Measurements from ENCODE around the gene KCNIP2.
A peak's percentile ranks its signal among the peaks of the same experiment; 100 is the strongest.

Gene KCNIP2

GRCh38 chr10:101843032-101844021 is at the start of gene KCNIP2:
TSS of gene KCNIP2 (minus strand) at chr10:101843800. CDS start at chr10:101843568, 232 bp downstream.
- DNase-seq: peak; percentile 70 to 80

GRCh38 chr10:101892782-101893391 is 49.3 kb upstream of the KCNIP2 start:
- DNase-seq: no peak

- DNase-seq: peak; percentile 67 to 75
Measured at GRCh38 chr10:101889256-101890210, 45.9 kb upstream of the KCNIP2 start.

GRCh38 chr10:101888251-101888949 is 44.8 kb upstream of the KCNIP2 start:
- no peak for DNase-seq

- no peak for DNase-seq
Measured at GRCh38 chr10:101887775-101888174, 44.2 kb upstream of the KCNIP2 start.

GRCh38 chr10:101886521-101887312 is 43.1 kb upstream of the KCNIP2 start:
- no peak for DNase-seq

GRCh38 chr10:101881036-101881774 is 37.6 kb upstream of the KCNIP2 start:
- no peak for DNase-seq

GRCh38 chr10:101880232-101880573 is 36.6 kb upstream of the KCNIP2 start:
- DNase-seq: no peak

- DNase-seq: no peak
Measured at GRCh38 chr10:101879456-101880231, 36.0 kb upstream of the KCNIP2 start.

GRCh38 chr10:101878869-101879268 is 35.3 kb upstream of the KCNIP2 start:
- no peak for DNase-seq

GRCh38 chr10:101875068-101875688 is 31.6 kb upstream of the KCNIP2 start:
- no peak for DNase-seq

GRCh38 chr10:101874252-101874651 is 30.7 kb upstream of the KCNIP2 start:
- DNase-seq: no peak

GRCh38 chr10:101867931-101868330 is 24.3 kb upstream of the KCNIP2 start:
- DNase-seq: no peak

GRCh38 chr10:101859530-101859929 is 15.9 kb upstream of the KCNIP2 start:
- DNase-seq: no peak

GRCh38 chr10:101858723-101859500 is 15.3 kb upstream of the KCNIP2 start:
- DNase-seq: no peak

GRCh38 chr10:101857802-101858476 is 14.3 kb upstream of the KCNIP2 start:
- no peak for DNase-seq

- no peak for DNase-seq
Measured at GRCh38 chr10:101856626-101857025, 13.0 kb upstream of the KCNIP2 start.

Measured in activated CD4-positive, alpha-beta T cell treated with anti-CD3 and anti-CD28 coated beads for 4 hours (primary cell).